Measurements from ENCODE around the gene MMP23B. TPM values are rescaled to one million over a fixed set of nuclear protein-coding genes. Genes with fewer than 3 reads are reported as not detected.
A peak's percentile ranks its signal among the peaks of the same experiment; 100 is the strongest.
"Not testable (repeated sequence)": the region's sequence is repeated elsewhere in the genome, so short reads cannot be mapped to it uniquely, and the experiment has no call there.

The MMP23B gene
- total RNA-seq, 4 donors from 2014 or later: 0.49 to 7.6 (median 2.7) TPM

GRCh38 chr1:1640711-1641461 is 8.9 kb downstream of the MMP23B start:
- H3K27ac ChIP-seq; H3K4me3 ChIP-seq; intact Hi-C loops (cut with DNase I); H3K27me3 ChIP-seq; DNase-seq; H3K4me1 ChIP-seq; H3K9me3 ChIP-seq: not testable (repeated sequence)
- WGBS, 2 donors: 80% methylated on average over 1 of the region's 38 CpGs; no CpG with 5 or more reads in 1 of the 2 donors
- peaks cover 11 to 55% (median 12%) of the 10 kb centered on the region in 3 donors for H3K36me3 ChIP-seq

- H3K27ac ChIP-seq; H3K27me3 ChIP-seq; H3K9me3 ChIP-seq; H3K4me3 ChIP-seq; DNase-seq; intact Hi-C loops (cut with DNase I); H3K4me1 ChIP-seq: not testable (repeated sequence)
- peaks cover 6 to 60% (median 9%) of the 10 kb centered on the region in 3 donors for H3K36me3 ChIP-seq
- 81 to 82% methylated on average over 4 of the region's 5 CpGs for WGBS, 2 donors
These were observed 14.4 kb downstream of the MMP23B start for GRCh38 chr1:1646326-1646725.

GRCh38 chr1:1647567-1648241 is 15.7 kb downstream of the MMP23B start:
- H3K36me3 ChIP-seq: peaks cover 12 to 71% (median 17%) of the 10 kb centered on the region in 3 donors
- WGBS, 2 donors: 86 to 95% methylated on average over 14 to 15 of the region's 17 CpGs
- intact Hi-C loops (cut with DNase I): not testable (repeated sequence)

GRCh38 chr1:1648265-1648664 is 16.3 kb downstream of the MMP23B start:
- intact Hi-C loops (cut with DNase I); H3K4me1 ChIP-seq; H3K27ac ChIP-seq; DNase-seq; H3K4me3 ChIP-seq; H3K9me3 ChIP-seq; H3K27me3 ChIP-seq: not testable (repeated sequence)
- peaks cover 12 to 77% (median 23%) of the 10 kb centered on the region in 3 donors for H3K36me3 ChIP-seq
- 91 to 93% methylated on average over 11 of the region's 11 CpGs for WGBS, 2 donors

More at GRCh38 chr1:1647567-1648241, 15.7 kb downstream of the MMP23B start:
- H3K4me3 ChIP-seq, DNase-seq, H3K27ac ChIP-seq, H3K27me3 ChIP-seq, H3K9me3 ChIP-seq, H3K4me1 ChIP-seq: not testable (repeated sequence)

GRCh38 chr1:1658583-1659549 is 26.9 kb downstream of the MMP23B start, which contains the start of gene CDK11B:
Gene CDK11B, minus strand, starts transcription at chr1:1659004. Its CDS starts 1,519 bp downstream, at chr1:1657485.
- peak; percentile 35 for DNase-seq
- Histone ChIP-seq H3K4me1 (peaks cover 2 to 26% (median 2%) of the 10 kb centered on the region in 3 donors), H3K27ac (peak within 1 kb of the TSS; percentile 96 to 99 (median 96)), H3K4me3 (peak within 1 kb of the TSS; percentile 47 to 80 (median 71)), H3K36me3 (peaks cover 10 to 33% (median 14%) of the 10 kb centered on the region in 3 donors)
- H3K27me3 ChIP-seq; H3K9me3 ChIP-seq; intact Hi-C loops (cut with DNase I): not testable (repeated sequence)
- WGBS, 2 donors: no CpG with 5 or more reads among the region's 96 CpGs
- TF ChIP-seq POLR2A (IDR thresholded peaks at IDR 0.05): peak in 3 of 4 donors; percentile 27 to 61 (median 41)
- TF ChIP-seq CTCF (IDR thresholded peaks at IDR 0.05): peak in 3 of 6 experiments; percentile 23 to 47 (median 42)

GRCh38 chr1:1662392-1662791 is 30.4 kb downstream of the MMP23B start:
- DNase-seq; H3K4me3 ChIP-seq; H3K9me3 ChIP-seq; intact Hi-C loops (cut with DNase I); H3K27me3 ChIP-seq: not testable (repeated sequence)
- Histone ChIP-seq H3K4me1 (peaks cover 2 to 26% (median 2%) of the 10 kb centered on the region in 3 donors), H3K27ac (peak overlapping the region in 3 of 4 donors; percentile 50 to 69 (median 64)), H3K36me3 (peaks cover 14 to 28% (median 20%) of the 10 kb centered on the region in 3 donors)
- 39 to 67% methylated on average over 3 to 4 of the region's 9 CpGs for WGBS, 2 donors

- DNase-seq; H3K27me3 ChIP-seq; H3K9me3 ChIP-seq; H3K4me3 ChIP-seq; intact Hi-C loops (cut with DNase I): not testable (repeated sequence)
- Histone ChIP-seq H3K4me1 (peaks cover under 1 to 22% (median 2%) of the 10 kb centered on the region in 3 donors), H3K36me3 (peaks cover 14 to 34% (median 20%) of the 10 kb centered on the region in 3 donors), H3K27ac (peak overlapping the region in 3 of 4 donors; percentile 50 to 69 (median 64))
- 70% methylated on average over 9 to 15 of the region's 15 CpGs for WGBS, 2 donors
These were observed 31.0 kb downstream of the MMP23B start for GRCh38 chr1:1662830-1663560.

GRCh38 chr1:1664318-1664717 is 32.3 kb downstream of the MMP23B start:
- H3K27ac ChIP-seq; H3K27me3 ChIP-seq; DNase-seq; H3K9me3 ChIP-seq; intact Hi-C loops (cut with DNase I); H3K4me3 ChIP-seq: not testable (repeated sequence)
- 30 to 62% methylated on average over 2 to 3 of the region's 11 CpGs for WGBS, 2 donors
- peaks cover 14 to 47% (median 24%) of the 10 kb centered on the region in 3 donors for H3K36me3 ChIP-seq
- H3K4me1 ChIP-seq: peaks cover 0 to 20% (median 2%) of the 10 kb centered on the region in 3 donors

Measured in esophagus squamous epithelium (tissue), 5 donors.